ENCODE measurements around the gene CLEC10A.
A peak's percentile ranks its signal among the peaks of the same experiment; 100 is the strongest.

Gene CLEC10A

DNA sequence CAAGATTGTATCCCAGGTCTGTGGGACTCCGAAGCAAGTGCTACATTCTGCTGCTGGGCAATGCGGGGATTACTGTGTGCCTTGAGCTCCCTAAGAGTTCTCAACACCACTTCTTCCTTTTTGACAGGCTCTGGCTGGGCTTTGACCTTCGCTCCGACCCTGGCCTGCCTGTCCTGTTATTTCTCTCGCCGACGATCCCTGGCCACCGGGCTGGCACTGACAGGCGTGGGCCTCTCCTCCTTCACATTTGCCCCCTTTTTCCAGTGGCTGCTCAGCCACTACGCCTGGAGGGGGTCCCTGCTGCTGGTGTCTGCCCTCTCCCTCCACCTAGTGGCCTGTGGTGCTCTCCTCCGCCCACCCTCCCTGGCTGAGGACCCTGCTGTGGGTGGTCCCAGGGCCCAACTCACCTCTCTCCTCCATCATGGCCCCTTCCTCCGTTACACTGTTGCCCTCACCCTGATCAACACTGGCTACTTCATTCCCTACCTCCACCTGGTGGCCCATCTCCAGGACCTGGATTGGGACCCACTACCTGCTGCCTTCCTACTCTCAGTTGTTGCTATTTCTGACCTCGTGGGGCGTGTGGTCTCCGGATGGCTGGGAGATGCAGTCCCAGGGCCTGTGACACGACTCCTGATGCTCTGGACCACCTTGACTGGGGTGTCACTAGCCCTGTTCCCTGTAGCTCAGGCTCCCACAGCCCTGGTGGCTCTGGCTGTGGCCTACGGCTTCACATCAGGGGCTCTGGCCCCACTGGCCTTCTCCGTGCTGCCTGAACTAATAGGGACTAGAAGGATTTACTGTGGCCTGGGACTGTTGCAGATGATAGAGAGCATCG lies 41.8 kb downstream of the CLEC10A start:
- no peak for DNase-seq (ENCODE audit: low spot score)

DNA sequence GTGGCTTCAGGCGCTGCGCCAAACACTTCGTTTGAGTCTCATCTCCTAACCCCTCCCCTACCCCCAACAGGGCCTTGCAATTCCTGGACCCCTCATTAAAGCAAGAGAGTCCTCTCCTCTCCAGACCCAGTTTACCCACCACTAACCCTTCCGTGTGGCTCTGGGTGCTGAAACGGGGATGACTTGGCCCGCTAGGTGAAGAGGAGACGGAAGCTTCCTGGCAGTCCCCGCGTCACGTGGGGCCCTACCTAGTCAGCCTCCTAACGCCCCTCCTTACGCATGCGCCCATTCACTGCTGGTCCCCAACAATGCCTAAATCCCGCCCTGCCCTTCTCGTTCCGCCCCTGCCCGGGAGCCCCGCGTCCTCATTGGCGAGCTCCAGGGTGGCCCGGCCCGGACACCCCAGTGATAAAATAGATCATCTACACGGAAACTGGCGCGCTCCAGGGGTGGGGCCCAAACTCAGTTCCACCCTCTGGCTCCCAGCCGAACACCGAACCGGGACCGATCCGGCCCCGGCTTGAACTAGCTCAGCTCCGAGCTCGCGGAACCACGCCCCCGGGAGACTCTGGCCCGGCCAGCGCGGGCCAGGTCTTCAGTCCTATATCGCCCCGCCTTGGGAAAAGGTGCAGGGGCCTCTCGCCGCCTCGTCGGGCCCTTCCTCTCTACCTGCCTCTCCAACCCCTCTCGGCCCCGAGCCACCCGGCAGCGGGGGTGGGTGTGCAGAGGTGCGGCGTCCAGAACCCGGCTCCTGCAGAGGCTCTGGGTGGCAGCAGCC lies 44.3 kb downstream of the CLEC10A start, which contains the start of gene SLC16A13:
TSS of gene SLC16A13 (plus strand) at position 425 of the 778 bp plus-strand sequence. CDS start 368 bp downstream, outside the sequence.
- peak; percentile 90 for DNase-seq (ENCODE audit: low spot score)

DNA sequence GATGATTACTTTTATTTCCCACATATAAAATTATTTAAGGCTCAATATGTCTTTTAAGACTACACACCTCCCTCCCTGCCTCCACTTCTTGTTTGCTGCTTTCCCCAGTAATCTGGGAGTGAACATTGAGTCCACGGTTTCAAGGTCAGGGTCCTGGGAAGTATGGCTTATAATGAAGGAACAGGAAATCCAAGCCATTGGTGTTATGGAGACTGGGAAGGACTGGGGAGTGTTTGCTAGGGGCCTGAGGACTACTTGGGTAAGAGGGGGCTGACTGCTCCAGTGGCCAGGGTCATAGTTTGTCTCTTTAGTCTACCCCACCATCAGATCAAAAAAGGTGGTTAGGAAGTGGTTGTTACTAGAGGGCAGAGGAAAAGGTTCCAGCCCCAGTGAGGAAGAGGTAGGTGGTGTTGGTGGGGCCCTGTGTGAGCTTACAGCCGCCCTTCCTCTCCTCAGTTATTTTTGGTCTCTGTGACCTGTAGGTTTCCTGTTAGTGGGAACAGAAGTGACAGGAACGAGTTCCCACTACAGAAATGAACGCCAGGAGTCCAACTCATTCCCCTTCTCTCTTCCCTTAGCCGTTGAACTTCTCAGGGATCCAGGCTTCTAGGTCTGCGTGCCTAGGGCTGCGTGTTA lies 45.0 kb downstream of the CLEC10A start:
- no peak for DNase-seq (ENCODE audit: low spot score)

DNA sequence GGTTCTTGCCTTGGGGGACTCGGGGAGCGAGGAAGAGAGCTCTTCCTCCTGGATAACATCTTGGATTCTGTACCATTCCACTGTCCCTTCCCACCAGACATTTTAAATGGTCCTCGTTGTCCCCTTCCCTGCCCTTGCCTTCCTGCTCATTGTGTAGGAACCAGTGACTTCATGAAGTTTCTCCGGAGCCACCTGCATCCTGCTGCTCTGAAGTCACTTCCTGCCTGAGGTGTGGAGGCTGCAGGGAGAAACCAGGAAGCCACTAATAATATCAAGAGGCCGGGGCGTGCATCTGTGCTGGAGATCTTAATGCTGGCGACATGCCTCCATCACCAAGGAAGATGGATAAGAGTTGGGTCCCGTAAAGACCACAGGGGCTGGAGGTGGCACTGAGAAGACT lies 50.4 kb downstream of the CLEC10A start:
- no peak for DNase-seq (ENCODE audit: low spot score)

DNA sequence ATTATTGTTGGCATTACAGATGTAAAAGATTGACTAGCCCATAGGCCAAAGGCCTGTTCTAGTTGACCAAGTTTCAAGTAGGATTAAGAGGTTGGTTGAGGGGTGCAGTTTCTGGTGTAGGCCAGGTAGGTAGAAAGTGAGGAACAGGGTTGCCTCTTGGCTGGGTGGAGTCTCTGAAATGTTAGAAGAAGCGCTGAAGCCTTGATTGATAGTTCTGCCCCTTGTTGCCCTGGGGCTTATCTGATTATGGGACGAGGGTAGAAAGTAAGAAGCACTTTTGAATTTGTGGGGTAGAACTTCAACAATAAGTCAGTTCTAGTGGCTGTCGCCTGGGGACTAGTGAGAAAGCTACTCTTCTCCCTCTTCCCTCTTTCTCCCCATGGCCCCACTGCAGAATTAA lies 51.0 kb downstream of the CLEC10A start:
- no peak for DNase-seq (ENCODE audit: low spot score)

DNA sequence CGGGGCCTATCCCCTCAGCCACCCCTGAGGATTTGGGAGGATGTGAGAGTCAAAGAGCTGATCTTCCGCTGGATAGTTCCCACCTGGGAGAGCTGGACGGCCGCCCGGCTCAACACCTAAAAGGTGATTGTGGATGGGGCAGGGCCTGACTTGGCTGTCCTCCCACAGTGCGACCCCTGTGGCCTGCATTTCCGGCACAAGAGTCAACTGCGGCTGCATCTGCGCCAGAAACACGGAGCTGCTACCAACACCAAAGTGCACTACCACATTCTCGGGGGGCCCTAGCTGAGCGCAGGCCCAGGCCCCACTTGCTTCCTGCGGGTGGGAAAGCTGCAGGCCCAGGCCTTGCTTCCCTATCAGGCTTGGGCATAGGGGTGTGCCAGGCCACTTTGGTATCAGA lies 52.7 kb downstream of the CLEC10A start:
- DNase-seq (ENCODE audit: low spot score): no peak

DNA sequence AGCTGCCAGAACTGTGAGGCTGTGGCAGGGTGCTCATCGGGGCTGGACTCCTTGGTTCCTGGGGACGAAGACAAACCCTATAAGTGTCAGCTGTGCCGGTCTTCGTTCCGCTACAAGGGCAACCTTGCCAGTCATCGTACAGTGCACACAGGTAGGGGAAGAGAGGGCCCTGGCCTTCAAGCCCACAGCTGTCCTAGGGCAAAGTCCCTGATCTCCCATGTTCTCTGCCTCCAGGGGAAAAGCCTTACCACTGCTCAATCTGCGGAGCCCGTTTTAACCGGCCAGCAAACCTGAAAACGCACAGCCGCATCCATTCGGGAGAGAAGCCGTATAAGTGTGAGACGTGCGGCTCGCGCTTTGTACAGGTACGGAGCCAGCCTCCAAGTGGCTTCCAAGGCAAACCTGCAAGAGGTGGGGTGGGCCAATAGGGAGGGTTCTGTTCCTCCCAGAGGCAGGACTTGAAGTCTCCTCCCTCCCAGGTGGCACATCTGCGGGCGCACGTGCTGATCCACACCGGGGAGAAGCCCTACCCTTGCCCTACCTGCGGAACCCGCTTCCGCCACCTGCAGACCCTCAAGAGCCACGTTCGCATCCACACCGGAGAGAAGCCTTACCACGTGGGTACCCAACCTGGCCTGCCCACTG lies 53.5 kb downstream of the CLEC10A start:
- no peak for DNase-seq (ENCODE audit: low spot score)

DNA sequence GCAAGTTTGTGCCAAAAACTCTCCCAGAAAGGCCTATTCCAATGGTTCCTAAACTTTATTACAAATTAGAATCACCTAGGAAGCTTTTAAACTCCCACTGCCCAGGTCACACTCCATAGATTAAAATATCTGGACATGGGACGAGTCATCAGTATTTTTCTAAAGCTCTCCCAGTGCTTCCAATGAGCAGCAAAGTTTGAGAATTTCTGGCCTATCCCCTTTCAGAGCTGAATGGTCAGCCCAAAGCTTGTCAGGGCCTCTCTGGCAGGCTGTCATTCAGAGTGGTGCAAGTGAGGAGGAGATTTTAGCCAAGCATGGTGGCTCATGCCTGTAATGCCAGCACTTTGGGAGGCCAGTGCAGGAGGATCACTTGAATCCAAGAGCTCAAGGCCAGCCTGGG lies 54.8 kb downstream of the CLEC10A start:
- no peak for DNase-seq (ENCODE audit: low spot score)

Measured in hematopoietic multipotent progenitor cell treated with erythropoietin and hydrocortisone succinate and interleukin-3 and kit ligand, for 15 days (in vitro differentiated cells).